IMR-90 (cell line): ENCODE measurements around the gene CELA2B. TPM values are rescaled to one million over a fixed set of nuclear protein-coding genes. Genes with fewer than 3 reads are reported as not detected.

Source experiments
- ATAC-seq: fragments of 200-7000 bp; cut with Tn5 transposase; 2 replicates; pipeline ENCODE4 v1.9.1; 2020; ENCODE audit warnings: low read depth, mild to moderate bottlenecking, moderate library complexity
- BruUV-seq: library from RNA; stranded (reverse); fragments of 400-500 nt; replicated peaks from 2 replicates; lab custom pipeline; 2021; lab: Mats Ljungman, UMichigan
- CTCF ChIA-PET: fragments of 300-600 bp; formaldehyde crosslinking; extraction: SDS; loops from one replicate; lab custom pipeline; 2021; ENCODE audit warnings: antibody characterized with exemption; lab: Yijun Ruan, JAX
- POLR2A ChIA-PET: fragments of 300-600 bp; sonication (Branson Sonifier 250); formaldehyde crosslinking; loops from one replicate; lab custom pipeline; 2022; ENCODE audit warnings: antibody characterized with exemption; ENCODE audit not compliant: unreplicated experiment; lab: Charles Lee
- DNase-seq: peaks from one replicate; pipeline ENCODE4 v3.0.0; 2013
- H2AFZ ChIP-seq: replicated peaks from 2 replicates; pipeline ENCODE3; 2013; ENCODE audit warnings: low read length, mild to moderate bottlenecking; ENCODE audit not compliant: poor library complexity
- H2AK5ac ChIP-seq: 2 replicates; pipeline ENCODE4 v1.6.1; 2013; ENCODE audit warnings: low read depth, low read length, inconsistent platforms
- H2AK9ac ChIP-seq: replicated peaks from 2 replicates; pipeline ENCODE3; 2013; ENCODE audit warnings: mild to moderate bottlenecking, low read depth, low read length, moderate library complexity; ENCODE audit not compliant: poor library complexity
- H2BK120ac ChIP-seq: 2 replicates; pipeline ENCODE4 v1.6.1; 2013; ENCODE audit warnings: low read depth, low read length, inconsistent platforms
- H2BK15ac ChIP-seq: 3 replicates; pipeline ENCODE4 v1.6.1; 2013; ENCODE audit warnings: low read depth, low read length, inconsistent platforms
- H2BK20ac ChIP-seq: 2 replicates; pipeline ENCODE4 v1.6.1; 2013; ENCODE audit warnings: low read depth, mild to moderate bottlenecking, inconsistent platforms, low read length, moderate library complexity
- H2BK5ac ChIP-seq: 2 replicates; pipeline ENCODE4 v1.6.1; 2013; ENCODE audit warnings: mild to moderate bottlenecking, low read depth, low read length, inconsistent platforms; ENCODE audit not compliant: poor library complexity, severe bottlenecking
- H3K14ac ChIP-seq: replicated peaks from 2 replicates; pipeline ENCODE4 v1.6.1; 2013; ENCODE audit warnings: low read depth, low read length, inconsistent platforms
- H3K18ac ChIP-seq: 2 replicates; pipeline ENCODE4 v1.6.1; 2013; ENCODE audit warnings: low read depth, low read length, control low read depth
- H3K23ac ChIP-seq: 2 replicates; pipeline ENCODE4 v1.6.1; 2013; ENCODE audit warnings: low read depth, low read length, inconsistent platforms
- H3K27ac ChIP-seq: 2 replicates; pipeline ENCODE4 v1.5.1; 2013; ENCODE audit warnings: mild to moderate bottlenecking, control low read depth, low read length; ENCODE audit not compliant: insufficient read depth
- H3K27me3 ChIP-seq: 2 replicates; pipeline ENCODE4 v1.6.1; 2013; ENCODE audit warnings: low read length; ENCODE audit not compliant: control insufficient read depth, insufficient read depth
- H3K36me3 ChIP-seq: 2 replicates; pipeline ENCODE4 v1.6.1; 2013; ENCODE audit warnings: low read length, mixed read lengths; ENCODE audit not compliant: control insufficient read depth, insufficient read depth
- H3K4ac ChIP-seq: 2 replicates; pipeline ENCODE4 v1.6.1; 2013; ENCODE audit warnings: low read depth, low read length, inconsistent platforms
- H3K4me1 ChIP-seq: 2 replicates; pipeline ENCODE4 v1.6.1; 2013; ENCODE audit warnings: low read length, mixed read lengths; ENCODE audit not compliant: control insufficient read depth, insufficient read depth
- H3K4me2 ChIP-seq: 2 replicates; pipeline ENCODE4 v1.6.1; 2013; ENCODE audit warnings: low read depth, mild to moderate bottlenecking, control low read depth, low read length, moderate library complexity
- H3K4me3 ChIP-seq: 2 replicates; pipeline ENCODE4 v1.5.1; 2013; ENCODE audit warnings: low read depth, mild to moderate bottlenecking, control low read depth, low read length, moderate library complexity; ENCODE audit not compliant: insufficient read depth
- H3K56ac ChIP-seq: 2 replicates; pipeline ENCODE4 v1.6.1; 2013; ENCODE audit warnings: low read length, inconsistent platforms; ENCODE audit not compliant: insufficient read depth; ENCODE audit errors: extremely low read depth
- H3K79me1 ChIP-seq, 2 experiments: 2 replicates each; pipeline ENCODE4 v1.6.1; 2013; ENCODE audit warnings: low read length in 2 of 2, inconsistent platforms in 1 of 2, low read depth in 1 of 2
- H3K9ac ChIP-seq: 2 replicates; pipeline ENCODE4 v1.6.1; 2013; ENCODE audit warnings: low read depth, low read length, control low read depth
- H3K9me1 ChIP-seq: 2 replicates; pipeline ENCODE4 v1.6.1; 2013; ENCODE audit warnings: low read length, inconsistent platforms; ENCODE audit not compliant: insufficient read depth
- H3K9me3 ChIP-seq: 2 replicates; pipeline ENCODE4 v1.6.1; 2013; ENCODE audit warnings: low read length; ENCODE audit not compliant: control insufficient read depth, insufficient read depth
- H4K20me1 ChIP-seq: 2 replicates; pipeline ENCODE4 v1.6.1; 2013; ENCODE audit warnings: low read length, inconsistent platforms; ENCODE audit not compliant: insufficient read depth
- H4K5ac ChIP-seq: 2 replicates; pipeline ENCODE4 v1.6.1; 2013; ENCODE audit warnings: mild to moderate bottlenecking, low read depth, low read length, control low read depth
- H4K8ac ChIP-seq, 2 experiments: 2 replicates each; pipeline ENCODE4 v1.6.1; 2013; ENCODE audit warnings: low read depth in 2 of 2, low read length in 2 of 2, control low read depth in 1 of 2, inconsistent platforms in 1 of 2
- H4K91ac ChIP-seq: 2 replicates; pipeline ENCODE4 v1.6.1; 2013; ENCODE audit warnings: low read depth, low read length, inconsistent platforms; ENCODE audit not compliant: insufficient read depth
- CHD1 ChIP-seq: IDR thresholded peaks from 2 replicates; pipeline ENCODE4 v1.6.1; 2012; ENCODE audit warnings: low read depth, low read length, improper control_type of control experiment
- MXI1 ChIP-seq: IDR thresholded peaks from 2 replicates; pipeline ENCODE4 v1.6.1; 2012; ENCODE audit warnings: low read depth, mild to moderate bottlenecking, low read length, moderate library complexity, borderline replicate concordance
- NFE2L2 ChIP-seq: fragments of 150-350 bp; IDR thresholded peaks from 2 replicates; pipeline ENCODE4 v1.6.1; 2016; ENCODE audit warnings: low read depth, mild to moderate bottlenecking, low read length
- POLR2A ChIP-seq: IDR thresholded peaks from 2 replicates; pipeline ENCODE4 v1.6.1; 2012; ENCODE audit warnings: mild to moderate bottlenecking, low read depth, low read length
- RCOR1 ChIP-seq: IDR thresholded peaks from 2 replicates; pipeline ENCODE4 v1.6.1; 2012; ENCODE audit warnings: mild to moderate bottlenecking, low read length, improper control_type of control experiment; ENCODE audit not compliant: insufficient replicate concordance
- RFX5 ChIP-seq: IDR thresholded peaks from 2 replicates; pipeline ENCODE4 v1.8.0; 2012; ENCODE audit warnings: low read depth, mild to moderate bottlenecking, low read length, moderate library complexity
- SMC3 ChIP-seq: fragments of 150-350 bp; IDR thresholded peaks from 2 replicates; pipeline ENCODE4 v1.6.1; 2016; ENCODE audit warnings: low read depth, mild to moderate bottlenecking, antibody characterized with exemption, low read length, moderate library complexity
- WGBS, 2 experiments: methylation state at CpG; one replicate each; pipeline versions ENCODE4 v1.1.5 to v1.1.7; 2013; ENCODE audit warnings: missing lambda C conversion rate in 2 of 2; ENCODE audit not compliant: insufficient read length in 1 of 2; ENCODE audit errors: extremely low coverage in 2 of 2; 5-methylcytosine and 5-hydroxymethylcytosine counted together
- dilution Hi-C: fragments of 300-500 bp; cut with HindIII; formaldehyde crosslinking; loops from one replicate; pipeline ENCODE4 v1.14.3; 2018; ENCODE audit warnings: low sequenced_read_pairs; ENCODE audit not compliant: unreplicated experiment
- in situ Hi-C: fragments of 300-500 bp; cut with MboI; formaldehyde crosslinking; loops from 3 replicates; pipeline ENCODE4 v1.14.3; 2019; ENCODE audit warnings: low sequenced_read_pairs, inconsistent platforms, mixed read lengths
- intact Hi-C: fragments of 100-400 bp; cut with micrococcal nuclease; formaldehyde crosslinking; loops from 2 replicates; pipeline ENCODE4 v1.10.0; 2022
- polyA plus RNA-seq, 3 experiments: library from polyadenylated mRNA; depleted of rRNA; stranded (reverse); fragments of >200 nt; gene quantifications; 2 replicates each; pipeline ENCODE4 v1.2.3, GENCODE V29; 2012; ENCODE audit warnings: low replicate concordance in 1 of 3
- total RNA-seq: library from RNA; depleted of rRNA; stranded (reverse); fragments of >200 nt; gene quantifications from 2 replicates; pipeline ENCODE4 v1.2.3, GENCODE V29; 2012

The CELA2B gene
- total and polyA plus RNA-seq, 2 of the 4 experiments (the other 2 are of a cell fraction), result not detected

GRCh38 chr1:15444468-15445389 is 31.2 kb upstream of the CELA2B start:
- Histone ChIP-seq H3K27ac (no peak overlapping the region), H3K4me2 (no peak overlapping the region), H4K20me1 (no peaks in the 10 kb centered on the region), H3K4me1 (no peaks in the 10 kb centered on the region), H2AFZ (peak overlapping the region; percentile 6), H3K56ac (no peak overlapping the region), H3K9me3 (no peaks in the 10 kb centered on the region), H3K18ac (no peak overlapping the region), H2BK15ac (no peak overlapping the region), H3K79me1 (no peaks in the 10 kb centered on the region), H2AK5ac (no peak overlapping the region), H3K27me3 (peaks cover 33% of the 10 kb centered on the region; the same call in 1 of the 2 replicates), H2AK9ac (no peak overlapping the region), H3K4ac (no peak overlapping the region), H2BK120ac (no peak overlapping the region), H3K9ac (no peak overlapping the region), H3K14ac (no peak overlapping the region), H3K4me3 (no peak overlapping the region), H4K91ac (no peak overlapping the region), H2BK20ac (no peak overlapping the region), H3K23ac (no peak overlapping the region), H3K36me3 (no peaks in the 10 kb centered on the region), H2BK5ac (no peak overlapping the region), H4K5ac (no peak overlapping the region), H4K8ac (no peak overlapping the region), H3K9me1 (no peaks in the 10 kb centered on the region)
- ATAC-seq (no peak), DNase-seq (no peak)
- ChIA-PET POLR2A (no interaction called here), CTCF (no interaction called here)
- intact Hi-C loops (no loop called here), in situ Hi-C loops (no loop called here), dilution Hi-C loops (no loop called here)
- WGBS, 2 experiments, result 83% methylated on average over 4 of the region's 17 CpGs; no CpG with 5 or more reads in 1 of the 2 experiments
- no peak for TF ChIP-seq NFE2L2
- no peak for TF ChIP-seq RCOR1
- TF ChIP-seq POLR2A, result no peak
- no peak for TF ChIP-seq SMC3
- TF ChIP-seq MXI1, result no peak
- no peak for TF ChIP-seq CHD1
- no peak for TF ChIP-seq RFX5
- BruUV-seq, result no TSS peak
